GM19238 (cell line): ENCODE measurements around the gene GALNTL6.

Experiments used
- DNase-seq: peaks from one replicate; pipeline ENCODE4 v3.0.0; 2011; ENCODE audit warnings: low spot score; ENCODE audit not compliant: insufficient read length

The GALNTL6 gene

DNA sequence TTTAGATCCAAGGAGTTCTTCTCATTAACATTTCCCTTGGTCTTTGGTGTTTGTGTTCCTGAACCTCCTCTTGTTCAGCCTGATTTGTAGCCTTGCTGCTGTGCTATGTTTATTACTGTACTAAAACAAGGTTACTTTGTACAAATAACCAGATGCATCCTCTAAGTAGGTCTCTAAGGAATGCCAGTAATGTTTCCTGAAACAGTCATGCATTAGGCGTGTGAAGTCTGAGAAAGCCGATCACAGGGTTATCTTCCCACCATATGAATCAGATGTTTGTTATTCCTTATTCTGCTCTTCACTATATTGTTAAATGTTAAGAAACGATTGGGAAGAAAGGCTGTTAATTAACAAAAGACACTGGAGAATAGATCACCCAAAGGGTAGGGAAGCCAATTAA, 66.9 kb downstream of the GALNTL6 start:
- DNase-seq, result no peak

DNA sequence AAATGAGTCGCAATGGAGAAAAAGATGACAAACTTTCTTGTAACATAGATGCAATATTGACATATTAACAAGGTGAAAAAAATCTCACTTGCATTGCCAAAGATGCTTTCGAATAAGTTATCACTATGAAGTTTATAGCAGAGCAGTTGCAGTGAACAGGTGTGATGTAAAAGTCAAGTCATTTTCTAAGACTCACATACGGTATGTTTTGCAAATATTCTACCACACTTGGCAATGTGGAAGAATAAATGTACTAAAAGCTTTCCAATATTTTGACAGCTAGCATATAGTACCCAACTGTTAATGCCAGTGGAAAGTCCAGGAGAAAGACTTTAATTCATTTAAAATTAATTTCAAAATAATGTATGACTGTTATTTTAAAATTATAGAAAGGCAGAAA, 76.5 kb downstream of the GALNTL6 start:
- DNase-seq, result no peak

DNA sequence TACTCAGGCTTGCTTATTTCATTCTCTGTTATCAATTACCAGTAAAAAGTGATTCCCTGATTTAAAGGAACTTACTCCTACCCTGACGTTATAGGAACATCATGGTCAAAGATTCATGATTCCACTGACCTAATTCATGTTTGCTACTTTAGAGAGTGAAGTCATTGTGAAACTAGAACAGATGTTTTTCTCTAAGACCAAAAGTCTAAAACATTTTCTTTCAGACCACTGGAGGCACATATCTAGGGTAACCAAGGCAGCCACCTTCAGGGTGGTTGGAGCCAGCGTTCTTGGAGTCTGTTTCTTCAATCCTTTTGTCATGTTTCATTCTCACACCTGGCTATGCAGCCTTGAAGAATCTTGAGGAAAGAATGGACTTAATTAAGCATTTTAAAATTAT, 77.8 kb downstream of the GALNTL6 start:
- no peak for DNase-seq

DNA sequence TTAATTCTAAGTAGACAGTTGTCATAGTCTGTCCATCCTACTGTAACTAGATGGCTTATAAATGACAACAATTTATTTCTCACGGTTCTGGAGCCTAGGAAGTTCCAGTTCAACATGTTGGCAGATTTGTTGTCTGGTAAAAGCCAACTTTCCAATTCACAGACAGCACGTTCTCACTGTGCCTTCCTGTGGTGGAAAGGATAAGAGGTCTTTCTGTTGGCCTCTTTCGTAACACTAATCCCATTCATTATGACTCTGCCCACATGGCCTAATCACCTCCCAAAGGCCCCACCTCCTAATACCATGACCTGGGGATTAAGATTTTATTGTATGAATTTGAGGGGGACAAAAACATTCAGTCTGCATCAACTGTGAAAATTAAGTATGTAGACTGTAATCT, 83.2 kb downstream of the GALNTL6 start:
- no peak for DNase-seq

DNA sequence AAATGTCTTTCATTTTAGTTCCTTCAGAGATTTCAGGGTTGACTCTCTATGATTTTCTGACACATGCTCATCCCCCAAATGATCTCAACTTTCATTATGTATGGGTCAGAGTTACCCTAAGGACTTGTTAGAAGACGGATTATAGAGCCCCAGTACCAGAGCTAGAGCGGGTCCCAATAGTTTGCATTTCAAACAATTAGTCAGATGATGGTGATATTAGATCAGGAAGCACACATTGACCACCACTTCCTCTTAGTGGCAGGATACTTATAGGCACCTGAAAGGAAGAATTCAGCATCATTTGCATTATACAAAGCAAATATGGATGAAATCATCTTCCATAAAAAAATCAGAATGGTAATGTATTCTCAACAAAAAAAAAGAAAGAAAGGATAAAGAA, 106.1 kb downstream of the GALNTL6 start:
- DNase-seq, result no peak

DNA sequence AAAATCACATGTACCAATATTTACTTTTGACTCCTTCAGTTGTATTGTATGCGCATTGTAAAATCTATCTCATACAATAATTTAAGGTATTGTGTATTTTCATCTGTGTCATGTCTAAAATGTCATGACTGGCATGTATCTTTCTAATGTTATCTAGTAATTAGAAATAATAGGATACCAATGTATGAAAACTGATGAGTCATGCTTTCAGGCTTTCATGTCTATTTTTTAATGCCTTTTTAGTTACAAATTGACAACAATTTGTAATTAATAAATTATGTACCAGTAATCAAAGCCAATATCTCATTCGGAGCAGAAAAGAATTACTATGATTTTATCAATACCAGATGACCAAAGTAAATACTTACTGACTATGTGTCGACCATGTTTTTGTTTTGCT, 107.7 kb downstream of the GALNTL6 start:
- DNase-seq, result no peak

DNA sequence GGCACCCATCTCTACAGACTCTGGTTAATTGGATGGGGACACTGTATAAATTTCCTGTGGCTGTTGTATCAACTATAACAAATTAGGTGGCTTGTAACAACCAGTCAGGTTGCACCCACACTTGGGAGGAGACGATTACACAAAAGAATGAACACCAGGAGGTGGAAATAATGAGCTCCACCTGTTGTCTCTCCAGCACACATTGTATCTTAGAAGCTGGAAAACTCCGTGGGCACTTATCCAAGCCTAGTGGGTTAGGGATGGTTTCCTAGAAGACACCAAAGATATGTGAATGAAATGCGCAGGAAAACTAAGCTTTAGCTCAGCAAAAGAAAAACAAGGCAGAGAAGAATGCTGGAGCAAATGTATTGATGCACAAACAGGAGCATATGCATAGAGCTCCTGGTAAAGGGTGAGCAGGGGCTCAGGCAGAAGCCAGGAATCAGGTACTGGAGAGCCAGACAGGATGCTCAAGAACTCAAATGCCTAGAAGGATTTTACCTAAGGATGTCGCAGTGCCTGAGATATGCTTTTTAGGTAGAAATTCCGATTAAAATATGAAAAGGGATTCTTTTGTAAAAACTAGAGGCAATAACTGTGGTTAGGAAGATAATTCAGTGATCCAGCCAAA, 111.7 kb downstream of the GALNTL6 start:
- DNase-seq, result no peak

DNA sequence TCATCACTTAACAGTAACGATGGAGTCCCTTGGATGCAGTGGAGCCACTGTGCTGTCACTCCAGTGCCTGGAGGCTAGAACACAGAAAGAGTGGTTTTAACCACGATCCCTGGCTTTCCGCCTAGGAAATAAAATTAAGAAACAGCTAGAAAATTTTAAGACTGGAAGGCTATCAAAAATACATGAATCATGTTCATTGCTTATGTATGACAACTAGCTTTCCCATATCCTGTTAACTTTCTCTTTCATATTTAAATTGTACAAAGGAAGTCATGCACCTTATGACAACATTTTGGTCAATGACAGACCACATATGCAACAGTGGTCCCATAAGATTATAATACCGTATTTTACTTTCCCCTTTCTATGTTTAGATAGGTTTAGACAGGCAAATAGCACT, 115.1 kb downstream of the GALNTL6 start:
- DNase-seq, result no peak

DNA sequence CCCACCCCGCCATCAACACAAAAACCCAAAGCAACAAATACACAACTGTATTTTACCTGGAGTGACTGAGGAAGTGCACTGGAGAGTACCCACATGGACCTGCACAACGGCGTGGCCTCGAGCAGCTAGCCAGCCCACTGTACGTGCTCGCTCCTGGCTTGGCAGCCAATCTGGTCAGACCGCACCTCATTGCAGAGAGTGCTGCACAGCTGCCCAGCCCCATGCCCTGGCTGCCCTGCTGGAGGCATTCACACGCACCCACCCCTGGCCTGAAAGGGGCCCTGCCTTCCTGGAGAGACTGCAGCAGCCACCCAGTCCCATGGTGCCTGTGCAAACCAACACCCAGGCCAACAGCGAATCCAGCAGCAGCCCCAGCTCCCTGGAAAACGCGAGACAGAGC, 116.3 kb downstream of the GALNTL6 start:
- DNase-seq, result no peak

DNA sequence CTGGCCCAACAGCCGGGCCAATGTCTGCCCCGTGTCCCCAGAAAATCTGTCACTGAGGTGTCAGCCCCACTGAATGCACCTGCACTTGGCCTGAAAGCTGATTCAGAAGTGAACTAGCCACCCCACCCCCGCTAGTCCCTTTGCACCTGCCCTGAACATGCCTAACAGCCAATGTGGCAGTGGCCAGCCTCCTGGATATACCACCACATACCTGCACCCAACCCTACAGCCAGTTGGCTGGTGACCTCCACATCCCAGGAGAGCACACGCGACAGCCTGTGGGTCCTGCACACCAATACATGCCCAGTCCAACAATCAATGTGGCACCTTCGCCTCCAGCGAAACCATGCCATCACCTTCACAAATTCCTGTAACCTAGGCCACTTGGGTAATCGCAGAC, 116.7 kb downstream of the GALNTL6 start:
- DNase-seq, result no peak

DNA sequence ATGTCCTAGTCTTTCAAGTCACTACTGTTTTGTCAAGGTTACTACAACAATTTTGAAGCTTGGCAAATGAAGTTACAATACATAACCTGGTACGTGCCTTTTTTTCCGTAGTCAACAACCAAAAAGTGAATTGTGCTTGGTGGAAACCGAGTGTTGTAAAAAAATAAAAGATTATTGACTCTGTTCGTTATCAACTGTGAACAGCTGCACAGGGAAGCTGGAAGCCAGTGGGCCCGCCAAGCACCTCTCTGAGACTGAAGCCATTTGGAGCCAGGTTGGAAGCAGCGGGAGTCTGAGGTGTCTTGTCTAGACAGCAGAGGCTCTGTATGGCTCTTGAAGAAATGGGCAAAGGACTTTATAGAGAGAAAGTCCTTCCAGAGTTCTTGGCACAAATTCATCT, 119.0 kb downstream of the GALNTL6 start:
- DNase-seq, result no peak

DNA sequence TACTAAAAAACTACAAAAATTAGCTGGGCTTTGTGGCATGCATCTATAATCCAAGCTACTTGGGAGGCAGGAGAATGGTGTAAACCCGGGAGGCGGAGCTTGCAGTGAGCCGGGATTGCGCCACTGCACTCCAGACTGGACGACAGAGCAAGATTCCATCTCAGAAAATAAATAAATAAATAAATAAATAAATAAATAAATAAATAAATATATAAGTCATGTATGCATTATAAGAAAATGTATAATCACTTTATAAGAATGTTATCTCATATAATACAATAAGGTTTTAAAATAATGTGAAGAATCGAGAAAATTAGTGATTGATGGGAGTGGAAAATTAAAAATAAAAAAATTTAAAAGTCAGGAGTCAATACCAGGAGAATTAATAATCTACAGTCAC, 127.5 kb downstream of the GALNTL6 start:
- DNase-seq, result no peak

DNA sequence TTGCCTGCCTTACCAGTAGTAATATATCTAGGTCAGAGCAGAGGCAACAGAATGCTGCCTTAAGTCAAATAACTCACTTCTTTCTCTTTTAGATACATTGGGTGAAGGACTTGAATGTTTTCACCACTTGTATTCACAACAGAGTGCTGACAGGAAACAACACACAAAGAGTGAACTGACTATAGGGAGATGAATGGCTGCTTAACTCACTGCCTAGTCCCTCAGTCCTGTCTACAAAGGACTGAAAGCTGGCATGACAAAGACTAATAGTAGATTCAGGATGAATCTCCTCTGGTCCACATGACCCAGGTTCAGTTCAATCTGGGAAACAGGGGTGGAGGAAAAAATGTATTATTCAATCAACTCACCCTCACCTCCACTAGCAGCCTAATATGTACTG, 134.2 kb downstream of the GALNTL6 start:
- no peak for DNase-seq

DNA sequence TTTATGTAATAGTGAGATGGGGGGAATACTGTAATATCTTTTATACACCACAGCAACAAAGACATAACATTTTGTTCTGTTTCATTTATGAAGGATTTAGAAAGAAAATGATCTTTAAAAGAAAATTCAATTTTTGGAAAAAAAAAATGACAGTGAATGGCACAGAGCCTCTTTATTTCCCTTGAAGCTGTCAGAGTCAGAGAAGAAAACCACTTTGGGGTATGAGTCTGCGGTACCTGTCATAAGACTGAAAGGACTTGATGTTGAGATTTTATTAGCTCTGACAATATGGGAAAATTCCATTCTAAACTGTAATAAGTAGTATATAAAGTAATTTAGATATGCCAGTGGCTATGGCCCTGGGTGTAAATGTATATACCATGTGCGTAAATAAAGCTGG, 134.8 kb downstream of the GALNTL6 start:
- no peak for DNase-seq

DNA sequence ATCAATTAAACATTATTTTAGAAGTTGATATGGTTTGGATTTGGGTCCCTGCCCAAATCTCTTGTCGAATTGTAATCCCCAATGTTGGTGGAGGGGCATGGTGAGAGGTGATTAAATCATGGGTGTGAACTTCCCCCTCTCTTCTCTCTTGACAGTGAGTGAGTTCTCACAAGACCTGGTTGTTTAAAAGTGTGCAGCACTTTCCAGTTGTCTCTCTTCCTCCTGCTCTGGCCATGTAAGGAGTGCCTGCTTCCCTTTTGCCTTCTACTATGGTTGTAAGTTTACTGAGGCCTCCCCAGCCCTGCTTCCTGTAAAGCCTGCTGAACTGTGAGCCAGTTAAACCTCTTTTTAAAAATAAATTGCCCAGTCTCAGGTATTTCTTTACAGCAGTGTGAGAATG, 141.4 kb downstream of the GALNTL6 start:
- no peak for DNase-seq

DNA sequence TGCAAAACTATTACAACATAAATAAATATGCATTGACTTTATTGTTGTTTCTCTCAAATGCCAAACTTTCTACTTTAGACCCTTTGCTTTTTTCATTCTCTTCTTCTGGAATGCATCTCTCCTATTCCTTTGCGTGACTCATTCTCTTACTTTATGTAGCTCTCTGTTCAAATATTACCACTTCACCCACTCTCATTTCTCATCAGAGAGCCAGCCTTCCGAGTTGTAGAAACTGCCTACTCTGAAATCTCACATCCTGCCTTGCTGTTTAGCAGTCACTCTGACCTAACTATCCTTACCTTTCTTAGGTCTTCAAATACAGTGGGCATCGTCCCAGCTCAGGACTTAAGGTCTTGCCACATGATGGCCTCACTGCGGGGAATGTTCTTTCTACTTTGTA, 143.5 kb downstream of the GALNTL6 start:
- DNase-seq, result no peak

DNA sequence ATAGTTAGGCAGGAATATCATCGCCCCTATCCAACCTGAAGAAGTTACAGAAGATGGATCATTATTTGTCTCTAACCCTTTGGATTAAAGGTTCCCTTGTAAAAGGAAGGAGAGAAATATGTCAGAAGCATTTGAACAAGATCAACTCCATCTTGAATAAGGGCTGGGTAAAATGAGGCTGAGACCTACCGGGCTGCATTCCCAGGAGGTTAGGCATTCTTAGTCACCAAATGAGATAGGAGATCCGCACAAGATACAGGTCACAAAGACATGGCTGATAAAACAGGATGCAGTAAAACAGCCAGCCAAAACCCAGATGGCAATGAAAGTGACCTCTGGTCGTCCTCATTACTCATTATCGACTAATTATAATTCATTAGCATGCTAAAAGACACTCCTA, 148.9 kb downstream of the GALNTL6 start:
- DNase-seq, result no peak

DNA sequence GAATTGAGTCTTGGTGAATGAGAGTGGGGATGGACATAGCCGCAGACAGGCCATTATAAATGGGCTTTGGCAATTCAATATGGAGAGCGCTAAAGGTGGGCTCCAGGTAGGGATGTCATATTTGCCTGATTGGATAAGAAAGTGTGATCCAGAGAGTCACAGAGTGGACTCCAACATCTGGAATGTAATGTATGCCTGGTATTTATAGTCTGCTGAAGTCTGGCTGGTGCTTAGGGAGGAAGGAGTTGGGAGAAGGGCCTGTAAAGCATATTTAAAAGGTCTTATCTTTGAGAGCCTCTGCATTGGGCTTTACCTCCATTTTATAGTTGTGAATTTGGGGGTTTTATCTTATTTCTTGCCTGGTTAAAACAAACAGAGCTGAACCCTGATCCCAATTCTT, 153.2 kb downstream of the GALNTL6 start:
- DNase-seq, result no peak

DNA sequence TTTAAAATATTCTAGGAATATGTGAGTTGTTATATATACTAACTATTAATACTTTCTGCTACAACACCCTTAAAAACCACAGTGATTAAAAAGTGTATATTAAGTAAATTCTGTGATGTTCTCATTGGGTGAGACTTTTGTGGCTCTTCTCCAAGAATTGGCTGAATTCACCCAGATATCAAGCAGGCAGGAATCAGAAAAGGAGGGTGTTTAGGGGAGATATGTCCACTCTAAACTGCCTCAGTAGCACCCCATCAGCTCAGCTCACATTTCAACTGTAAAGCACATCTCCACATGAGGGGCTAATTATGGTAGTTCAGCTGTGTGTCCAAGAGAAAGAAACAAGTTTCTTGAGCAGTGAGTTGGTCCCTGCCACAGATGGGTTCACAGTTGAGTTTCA, 165.0 kb downstream of the GALNTL6 start:
- DNase-seq, result no peak

DNA sequence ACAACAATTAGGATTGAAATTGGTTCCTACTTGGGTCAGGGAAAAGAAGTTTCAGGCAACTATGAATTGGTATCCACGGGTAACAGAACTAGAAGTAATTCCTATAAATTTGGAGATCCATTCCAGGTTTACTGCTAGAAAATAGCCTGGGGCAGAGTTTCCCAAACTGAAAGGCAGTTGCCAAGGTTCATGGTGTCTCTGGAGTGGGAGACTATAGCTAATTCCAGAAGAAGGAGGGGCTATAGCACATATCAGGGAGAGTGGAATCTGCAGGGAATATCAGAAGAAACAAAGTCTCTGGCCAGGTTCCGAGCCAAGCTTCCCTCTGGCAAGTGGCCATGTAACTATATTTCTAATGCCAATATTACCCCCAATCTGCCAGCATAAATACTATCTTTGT, 166.3 kb downstream of the GALNTL6 start:
- DNase-seq, result no peak

DNA sequence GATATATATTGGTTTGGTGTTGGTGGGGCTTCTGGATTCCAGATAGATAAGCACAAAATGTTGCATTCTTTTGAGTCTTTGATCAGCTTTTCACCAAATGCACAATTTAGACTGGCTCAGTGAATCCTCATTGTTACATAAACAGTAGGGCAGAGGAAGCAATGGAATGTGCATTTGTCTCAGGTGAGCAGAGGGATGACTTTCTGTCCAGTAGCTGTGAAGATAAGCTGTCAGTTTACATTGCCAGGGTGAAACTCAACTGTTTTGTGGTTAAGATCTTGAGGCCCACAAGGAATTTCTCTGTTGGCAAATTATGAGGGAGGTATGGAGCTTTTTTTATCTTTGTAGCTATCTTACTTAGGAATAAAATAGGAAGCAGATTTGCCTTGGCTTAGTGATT, 168.0 kb downstream of the GALNTL6 start:
- DNase-seq, result no peak

DNA sequence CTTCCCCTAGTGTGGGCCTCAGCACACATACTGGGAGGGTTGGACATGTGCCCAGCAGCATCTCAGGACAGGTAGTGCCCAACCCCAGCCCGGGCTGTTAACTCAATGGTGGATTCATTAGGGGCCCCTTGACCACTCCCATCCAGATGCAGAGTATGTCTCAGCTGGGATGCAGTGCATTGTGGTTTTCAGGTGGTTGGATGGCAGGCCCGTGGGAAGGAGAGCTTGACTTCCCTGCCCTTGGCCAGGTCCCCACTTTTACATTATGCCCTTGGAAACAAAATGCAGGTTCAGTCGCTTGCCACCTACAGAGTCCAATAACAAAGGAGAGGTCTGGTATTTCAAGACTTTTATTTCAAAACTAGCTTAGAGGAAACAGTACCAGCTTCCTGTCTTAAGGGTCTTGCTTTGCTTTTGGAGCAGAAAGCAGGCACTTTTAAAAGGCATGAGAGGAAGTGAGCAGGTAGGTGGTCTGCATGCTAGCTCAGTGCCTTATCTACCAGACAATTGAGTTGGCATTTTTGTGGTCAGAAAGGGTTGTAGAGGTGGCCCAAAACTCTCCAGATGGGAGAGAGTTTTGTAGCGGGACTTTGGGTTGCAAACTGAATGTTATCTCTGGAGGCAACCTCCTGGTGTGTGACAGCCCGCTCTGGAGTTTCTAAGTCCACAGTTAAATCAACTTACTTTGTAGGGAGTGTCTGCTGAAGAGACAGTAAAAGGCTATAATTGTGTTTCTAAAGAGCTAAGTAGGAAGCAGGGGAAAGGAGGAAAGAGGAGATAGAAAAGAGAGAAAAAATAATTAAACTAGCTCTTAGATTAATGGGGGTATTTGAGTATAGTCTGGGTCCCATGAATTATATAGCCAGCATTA, 171.0 kb downstream of the GALNTL6 start:
- DNase-seq, result no peak

DNA sequence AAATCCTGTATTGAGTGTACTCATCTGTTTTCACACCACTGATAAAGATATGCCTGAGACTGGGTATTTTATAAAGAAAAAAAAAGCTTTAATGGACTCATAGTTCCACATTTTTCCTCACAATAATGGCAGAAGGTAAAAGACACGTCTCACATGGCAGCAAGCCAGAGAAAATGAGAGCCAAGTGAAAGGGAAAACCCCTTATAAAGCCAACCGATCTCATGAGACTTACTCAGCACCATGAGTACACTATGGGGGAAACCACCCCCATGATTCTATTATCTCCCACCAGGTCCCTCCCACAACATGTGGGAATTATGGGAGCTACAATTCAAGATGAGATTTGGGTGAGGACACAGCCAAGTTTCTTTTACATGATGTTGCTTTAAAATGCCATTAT, 171.9 kb downstream of the GALNTL6 start:
- no peak for DNase-seq
